H1 (cell line): ENCODE measurements around the gene CNOT6. TPM values are rescaled to one million over a fixed set of nuclear protein-coding genes. Genes with fewer than 3 reads are reported as not detected.

Source experiments
- CTCF ChIA-PET: fragments of 300-600 bp; sonication (Branson Sonifier 250); formaldehyde crosslinking; loops from one replicate; lab custom pipeline; 2021; ENCODE audit not compliant: partially characterized antibody; lab: Charles Lee
- POLR2A ChIA-PET: fragments of 300-600 bp; sonication (Branson Sonifier 250); formaldehyde crosslinking; loops from one replicate; lab custom pipeline; 2021; ENCODE audit warnings: inconsistent platforms; ENCODE audit not compliant: partially characterized antibody; lab: Charles Lee
- DNase-seq, 2 experiments: peaks; one replicate each; pipeline versions ENCODE4 v3.0.0 to v3.0.0-alpha.2; 2010 to 2022; ENCODE audit warnings: low spot score in 2 of 2, low read depth in 1 of 2, mixed read lengths in 1 of 2
- FAIRE-seq: peaks from 2 replicates; lab custom pipeline; 2011; peaks lifted over from hg19 to GRCh38; lab: Jason Lieb, UNC
- H2AFZ ChIP-seq: 2 replicates; pipeline ENCODE4 v1.8.1; 2012; ENCODE audit warnings: low read length, inconsistent platforms
- H2AK5ac ChIP-seq: 2 replicates; pipeline ENCODE4 v1.6.1; 2013; ENCODE audit warnings: low read depth, low read length
- H2BK120ac ChIP-seq: replicated peaks from 2 replicates; pipeline ENCODE3; 2013; ENCODE audit warnings: low read depth, low read length, inconsistent platforms
- H2BK12ac ChIP-seq: 2 replicates; pipeline ENCODE4 v1.6.1; 2013; ENCODE audit warnings: low read depth, low read length
- H2BK15ac ChIP-seq: 2 replicates; pipeline ENCODE4 v1.6.1; 2013; ENCODE audit warnings: low read length
- H2BK20ac ChIP-seq: 2 replicates; pipeline ENCODE4 v1.6.1; 2013; ENCODE audit warnings: low read length
- H2BK5ac ChIP-seq: 2 replicates; pipeline ENCODE4 v1.6.1; 2013; ENCODE audit warnings: low read depth, low read length
- H3K14ac ChIP-seq: 2 replicates; pipeline ENCODE4 v1.6.1; 2013; ENCODE audit warnings: inconsistent platforms; ENCODE audit not compliant: insufficient read length
- H3K18ac ChIP-seq: 2 replicates; pipeline ENCODE4 v1.6.1; 2013; ENCODE audit warnings: low read length; ENCODE audit errors: extremely low read depth
- H3K23ac ChIP-seq: 2 replicates; pipeline ENCODE4 v1.6.1; 2013; ENCODE audit warnings: inconsistent platforms; ENCODE audit not compliant: insufficient read length
- H3K23me2 ChIP-seq: 2 replicates; pipeline ENCODE4 v1.6.1; 2013; ENCODE audit warnings: low read depth, low read length
- H3K27ac ChIP-seq: 2 replicates; pipeline ENCODE4 v1.6.1; 2011; ENCODE audit warnings: low read depth, low read length, inconsistent platforms
- H3K27me3 ChIP-seq, 4 experiments: replicated peaks in 1 of 4; 1 replicate in 1 of 4; 2 replicates in 3 of 4; pipeline versions ENCODE4 v1.6.1 to v1.8.1; 2011 to 2013; ENCODE audit warnings: low read length in 3 of 4, mild to moderate bottlenecking in 3 of 4, inconsistent platforms in 2 of 4, mixed read lengths in 2 of 4, moderate library complexity in 1 of 4; ENCODE audit not compliant: control insufficient read depth in 3 of 4, insufficient read depth in 3 of 4; ENCODE audit errors: extremely low read depth in 1 of 4
- H3K36me3 ChIP-seq, 4 experiments: 2 replicates each; pipeline versions ENCODE4 v1.6.1 to v1.8.1; 2011 to 2013; ENCODE audit warnings: mild to moderate bottlenecking in 4 of 4, low read length in 3 of 4, moderate library complexity in 2 of 4, control low read depth in 1 of 4, inconsistent platforms in 1 of 4; ENCODE audit not compliant: insufficient read depth in 4 of 4, control insufficient read depth in 2 of 4
- H3K4ac ChIP-seq: replicated peaks from 2 replicates; pipeline ENCODE3; 2013; ENCODE audit warnings: low read length, low read depth, mixed read lengths, inconsistent platforms; ENCODE audit not compliant: insufficient read length
- H3K4me1 ChIP-seq, 4 experiments: replicated peaks in 1 of 4; 1 replicate in 1 of 4; 2 replicates in 3 of 4; pipeline versions ENCODE4 v1.6.1 to v1.8.1; 2011 to 2013; ENCODE audit warnings: low read length in 3 of 4, inconsistent platforms in 2 of 4, mixed read lengths in 1 of 4; ENCODE audit not compliant: insufficient read depth in 4 of 4, control insufficient read depth in 3 of 4
- H3K4me2 ChIP-seq, 2 experiments: 2 replicates each; pipeline versions ENCODE4 v1.6.1 to v1.8.1; 2011 to 2013; ENCODE audit warnings: low read depth in 2 of 2, low read length in 2 of 2, control low read depth in 1 of 2, inconsistent platforms in 1 of 2, mild to moderate bottlenecking in 1 of 2; ENCODE audit not compliant: insufficient read depth in 1 of 2
- H3K4me3 ChIP-seq, 4 experiments: fragments of 200-600, 300-600 bp in 1 of 4; sonication (generic), shearing (Covaris generic), sonication (Bioruptor Twin) in 1 of 4; 2 replicates each; pipeline versions ENCODE4 v1.5.1 to v1.8.1; 2011 to 2016; ENCODE audit warnings: low read length in 4 of 4, low read depth in 3 of 4, control low read depth in 2 of 4, inconsistent platforms in 2 of 4, mild to moderate bottlenecking in 2 of 4, mixed read lengths in 1 of 4, moderate library complexity in 1 of 4; ENCODE audit not compliant: insufficient read depth in 2 of 4; ENCODE audit errors: extremely low read depth in 1 of 4
- H3K56ac ChIP-seq: replicated peaks from 2 replicates; pipeline ENCODE3; 2013; ENCODE audit warnings: low read depth, mild to moderate bottlenecking, mixed read lengths, low read length, inconsistent platforms; ENCODE audit not compliant: insufficient read length
- H3K79me1 ChIP-seq: 2 replicates; pipeline ENCODE4 v1.6.1; 2013; ENCODE audit warnings: low read depth, low read length, control low read depth
- H3K79me2 ChIP-seq, 2 experiments: 2 replicates each; pipeline versions ENCODE4 v1.6.1 to v1.8.1; 2012 to 2013; ENCODE audit warnings: low read length in 2 of 2, mild to moderate bottlenecking in 2 of 2, inconsistent platforms in 1 of 2; ENCODE audit not compliant: insufficient read depth in 2 of 2, control insufficient read depth in 1 of 2
- H3K9ac ChIP-seq, 4 experiments: replicated peaks in 1 of 4; 1 replicate in 1 of 4; 2 replicates in 3 of 4; pipeline versions ENCODE4 v1.6.1 to v1.8.1; 2011 to 2013; ENCODE audit warnings: low read depth in 3 of 4, low read length in 3 of 4, control low read depth in 2 of 4, mild to moderate bottlenecking in 2 of 4, moderate library complexity in 2 of 4, inconsistent platforms in 1 of 4; ENCODE audit errors: extremely low read depth in 1 of 4
- H3K9me3 ChIP-seq, 2 experiments: 2 replicates each; pipeline versions ENCODE4 v1.6.1 to v1.8.1; 2012 to 2013; ENCODE audit warnings: mild to moderate bottlenecking in 2 of 2, moderate library complexity in 2 of 2, control low read depth in 1 of 2, inconsistent platforms in 1 of 2, low read depth in 1 of 2, low read length in 1 of 2, mixed read lengths in 1 of 2; ENCODE audit not compliant: insufficient read depth in 2 of 2
- H4K20me1 ChIP-seq, 2 experiments: replicated peaks in 1 of 2; 2 replicates each; pipeline versions ENCODE3 to v1.8.1; 2011 to 2013; ENCODE audit warnings: inconsistent platforms in 2 of 2, low read length in 2 of 2, mild to moderate bottlenecking in 1 of 2; ENCODE audit not compliant: insufficient read depth in 2 of 2, control insufficient read depth in 1 of 2
- H4K5ac ChIP-seq: 2 replicates; pipeline ENCODE4 v1.6.1; 2013; ENCODE audit warnings: low read length, low read depth, mixed read lengths, inconsistent platforms; ENCODE audit not compliant: insufficient read length
- H4K8ac ChIP-seq: 2 replicates; pipeline ENCODE4 v1.8.0; 2013; ENCODE audit warnings: mild to moderate bottlenecking, moderate library complexity, low read length, inconsistent platforms; ENCODE audit not compliant: insufficient read depth; ENCODE audit errors: extremely low read depth
- H4K91ac ChIP-seq: replicated peaks from 2 replicates; pipeline ENCODE3; 2013; ENCODE audit warnings: low read length, mixed read lengths, inconsistent platforms; ENCODE audit not compliant: insufficient read length
- CEBPB ChIP-seq: IDR thresholded peaks from 2 replicates; pipeline ENCODE4 v1.6.1; 2012; ENCODE audit warnings: low read depth, low read length
- FOSL1 ChIP-seq: IDR thresholded peaks from 2 replicates; pipeline ENCODE4 v1.6.1; 2011; ENCODE audit warnings: mild to moderate bottlenecking, low read depth, low read length, moderate library complexity; ENCODE audit not compliant: insufficient read depth
- POLR2AphosphoS5 ChIP-seq: IDR thresholded peaks from 2 replicates; pipeline ENCODE4 v1.6.1; 2011; ENCODE audit warnings: low read depth, low read length
- RBBP5 ChIP-seq: IDR thresholded peaks from 2 replicates; pipeline ENCODE4 v1.7.1; 2012; ENCODE audit warnings: low read depth, mild to moderate bottlenecking, inconsistent platforms, low read length, moderate library complexity, borderline replicate concordance
- SIX5 ChIP-seq: IDR thresholded peaks from 2 replicates; pipeline ENCODE4 v1.6.1; 2011; ENCODE audit warnings: mild to moderate bottlenecking, low read depth, low read length
- SP4 ChIP-seq: IDR thresholded peaks from 2 replicates; pipeline ENCODE4 v1.6.1; 2012; ENCODE audit warnings: low read length, inconsistent platforms
- WGBS, 2 experiments: shearing (Covaris generic) in 1 of 2; methylation state at CpG; one replicate each; pipeline versions ENCODE4 v1.1.6 to v1.1.7; 2013 to 2015; ENCODE audit warnings: low lambda C conversion rate in 2 of 2, mixed read lengths in 2 of 2, inconsistent platforms in 1 of 2, low coverage in 1 of 2, missing lambda C conversion rate in 1 of 2; ENCODE audit not compliant: insufficient replicate concordance in 2 of 2, insufficient coverage in 1 of 2, insufficient read length in 1 of 2; ENCODE audit errors: extremely low coverage in 1 of 2, missing lambda C conversion rate in 1 of 2; 5-methylcytosine and 5-hydroxymethylcytosine counted together
- polyA plus RNA-seq, 7 experiments: library from polyadenylated mRNA; depleted of rRNA in 3 of 7; stranded (reverse) in 5 of 7; unstranded in 2 of 7; fragments of >200 nt in 5 of 7; fragments of 200-250 nt in 2 of 7; gene quantifications; 1 replicate in 5 of 7; 2 replicates in 1 of 7; 4 replicates in 1 of 7; pipeline versions ENCODE4 v1.2.1 to v1.2.3, GENCODE V29; 2011 to 2013; ENCODE audit warnings: missing spikeins in 2 of 7, mixed read lengths in 2 of 7
- total RNA-seq: library from RNA; stranded (reverse); fragmentation: NEBNext Ultra II Directional; extraction: Animal tissue kit (Norgen Biotek cat#: 25700); gene quantifications from 2 replicates; pipeline ENCODE4 v1.2.1, GENCODE V29; 2021

The CNOT6 gene
- total and polyA plus RNA-seq, 2 of the 8 experiments (the other 6 are each of a cell fraction or from before 2014, with no cell fraction given) = 10.7 to 45.4 TPM

GRCh38 chr5:180535573-180535972, 41.4 kb downstream of the CNOT6 start:
- H2BK15ac ChIP-seq = no peak overlapping the region
- CTCF ChIA-PET = no interaction called here
- H2BK5ac ChIP-seq = no peak overlapping the region
- H2AK5ac ChIP-seq = no peak overlapping the region
- H3K36me3 ChIP-seq = peaks cover 6 to 43% (median 20%) of the 10 kb centered on the region in 4 experiments; a peak in 5 of 8 replicates
- H4K91ac ChIP-seq = no peak overlapping the region
- no peak overlapping the region for H3K14ac ChIP-seq
- DNase-seq = no peak
- no peak overlapping the region for H3K4me3 ChIP-seq
- no peak overlapping the region for H2AFZ ChIP-seq
- no peaks in the 10 kb centered on the region for H3K27me3 ChIP-seq
- peaks cover 6 to 76% of the 10 kb centered on the region in 2 experiments for H3K79me2 ChIP-seq
- WGBS, 2 experiments = 86% methylated on average over 4 of the region's 4 CpGs; no CpG with 5 or more reads in 1 of the 2 experiments
- FAIRE-seq = no peak
- H3K4me2 ChIP-seq = no peak overlapping the region
- no peak for TF ChIP-seq POLR2AphosphoS5
- no peak for TF ChIP-seq RBBP5
- TF ChIP-seq CEBPB = no peak
- TF ChIP-seq SP4 = no peak
- TF ChIP-seq FOSL1 = no peak
- no peak for TF ChIP-seq SIX5
- H3K9ac ChIP-seq = no peak overlapping the region
- peaks cover 0 to 5% of the 10 kb centered on the region in 2 experiments for H4K20me1 ChIP-seq
- H3K4ac ChIP-seq = no peak overlapping the region
- no peak overlapping the region for H3K18ac ChIP-seq
- H3K23me2 ChIP-seq = no peaks in the 10 kb centered on the region
- no peak overlapping the region for H2BK20ac ChIP-seq
- H3K23ac ChIP-seq = no peak overlapping the region
- no peak overlapping the region for H4K5ac ChIP-seq
- H2BK120ac ChIP-seq = no peak overlapping the region
- no peak overlapping the region for H2BK12ac ChIP-seq
- POLR2A ChIA-PET = no interaction called here
- peaks cover 0 to 12% of the 10 kb centered on the region in 2 experiments; a peak in 1 of 4 replicates for H3K9me3 ChIP-seq
- no peak overlapping the region for H3K27ac ChIP-seq
- H3K4me1 ChIP-seq = no peaks in the 10 kb centered on the region
- H4K8ac ChIP-seq = no peak overlapping the region
- H3K79me1 ChIP-seq = peaks cover 7% of the 10 kb centered on the region; the same call in 1 of the 2 replicates
- no peak overlapping the region for H3K56ac ChIP-seq
